CD4-positive, alpha-beta T cell treated with Interleukin-6 at 100 ng/mL for 8 hours (primary cell): ENCODE data around the gene FGF14.

Source experiments
- DNase-seq: peaks from one replicate; pipeline ENCODE4 v3.0.0-alpha.2; 2020; ENCODE audit warnings: mixed read lengths, low spot score

The FGF14 gene

DNA sequence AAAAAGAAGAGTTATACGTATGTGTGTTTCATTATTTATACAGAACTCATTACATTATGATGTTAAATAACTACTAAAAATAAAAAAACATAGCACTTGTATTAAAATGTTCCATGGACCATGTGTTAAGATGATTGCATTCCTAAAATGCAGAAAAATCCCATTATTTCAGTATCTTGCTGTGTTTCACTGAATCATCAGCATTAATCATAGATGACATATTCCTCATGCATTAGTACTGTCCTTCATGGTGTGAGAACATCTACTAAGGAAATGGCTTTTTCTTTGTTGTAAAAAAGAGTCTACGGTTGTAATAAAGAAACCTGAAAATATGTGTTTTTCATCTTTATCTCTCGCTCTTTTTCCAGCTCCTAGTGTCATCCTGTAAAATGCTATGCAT is 416.5 kb downstream of the FGF14 start:
- no peak for DNase-seq

DNA sequence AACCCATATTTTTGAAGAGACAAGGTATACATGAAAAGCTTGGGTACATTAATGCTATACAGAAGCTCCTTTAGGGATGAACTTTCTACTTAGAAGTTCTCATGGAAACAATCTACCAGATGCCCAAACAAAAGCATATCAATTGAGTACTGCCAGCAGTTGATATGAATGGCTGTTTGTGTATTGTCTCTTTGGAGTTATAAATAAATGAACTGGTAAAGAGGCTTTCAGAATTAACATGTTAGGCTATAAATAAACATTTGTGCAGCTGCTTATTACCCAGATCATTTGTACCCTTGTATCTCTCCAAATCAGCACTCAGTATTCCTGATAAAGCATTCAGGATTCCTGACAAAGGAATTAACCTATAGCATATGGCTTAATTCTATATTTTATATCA is 418.9 kb downstream of the FGF14 start:
- DNase-seq: no peak

DNA sequence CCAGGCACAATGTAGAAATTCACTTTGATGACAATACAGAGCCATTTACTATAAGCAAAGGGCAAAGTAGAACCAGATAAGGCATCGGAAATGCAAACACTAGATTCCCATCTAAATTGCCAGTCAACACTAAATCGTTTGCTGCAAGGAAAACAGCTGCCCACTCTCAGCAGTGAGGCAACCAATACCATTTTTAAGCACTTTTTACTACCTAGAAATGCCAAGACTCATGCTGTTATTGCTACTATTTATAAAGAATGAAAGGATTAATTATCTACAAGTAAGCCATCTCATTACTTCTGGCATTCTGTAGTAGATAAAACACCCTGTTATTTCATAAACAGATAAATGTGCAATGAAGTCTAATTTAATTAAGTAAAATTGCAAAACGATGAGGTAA is 422.0 kb downstream of the FGF14 start:
- DNase-seq: no peak

DNA sequence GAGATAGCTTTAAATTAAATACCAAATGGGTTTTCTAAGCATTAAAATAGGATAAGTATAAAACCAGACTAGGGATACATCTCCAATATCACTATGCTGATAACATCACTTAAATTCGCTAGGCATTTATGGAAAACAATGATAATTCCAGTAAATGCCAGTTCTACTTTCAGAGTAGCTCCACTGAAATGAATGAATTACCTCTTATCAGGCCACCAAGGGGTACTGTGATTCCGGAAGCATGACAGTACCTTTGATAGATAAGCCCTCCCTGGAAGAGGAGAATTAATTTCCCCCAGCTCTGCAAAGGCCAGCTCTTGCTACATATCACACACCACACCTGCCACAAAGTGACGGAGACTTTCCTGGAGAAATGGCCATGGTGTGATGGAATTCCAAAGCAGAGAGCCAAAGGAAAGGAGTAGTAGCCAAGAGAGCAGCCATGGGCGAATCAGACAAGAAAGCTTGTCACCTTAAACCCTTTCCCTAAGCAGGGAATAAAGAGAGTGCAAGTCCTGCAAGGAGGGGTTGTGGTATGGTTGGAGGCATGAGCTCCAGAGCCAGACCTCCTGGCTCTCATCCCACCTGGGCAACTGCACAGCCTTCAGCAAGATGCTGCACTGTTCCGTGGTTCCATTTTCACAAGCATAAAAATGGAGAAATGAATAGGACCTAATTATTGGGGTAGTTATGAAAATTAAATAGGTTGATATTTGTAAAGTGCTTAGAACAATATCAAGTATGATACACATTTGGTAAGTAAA is 423.1 kb downstream of the FGF14 start:
- no peak for DNase-seq

DNA sequence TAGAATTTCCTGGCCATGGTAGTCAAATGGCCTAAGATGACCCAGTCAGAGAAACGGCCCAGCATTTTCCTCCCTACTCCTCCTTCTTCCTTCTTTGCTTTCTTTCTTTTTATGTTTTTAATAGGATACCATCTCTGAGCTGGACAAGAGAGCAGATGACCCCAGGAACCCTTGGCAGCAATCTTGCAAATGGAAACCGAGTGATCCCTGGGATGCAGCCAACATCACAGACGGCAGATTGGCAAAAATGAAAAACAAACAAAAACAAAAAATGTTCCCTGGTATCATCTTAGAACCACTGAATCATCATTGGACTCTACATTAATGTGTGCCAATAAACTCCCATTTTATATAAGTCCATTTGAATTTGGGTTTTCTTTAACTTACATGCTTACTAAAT is 424.4 kb downstream of the FGF14 start:
- DNase-seq: no peak

DNA sequence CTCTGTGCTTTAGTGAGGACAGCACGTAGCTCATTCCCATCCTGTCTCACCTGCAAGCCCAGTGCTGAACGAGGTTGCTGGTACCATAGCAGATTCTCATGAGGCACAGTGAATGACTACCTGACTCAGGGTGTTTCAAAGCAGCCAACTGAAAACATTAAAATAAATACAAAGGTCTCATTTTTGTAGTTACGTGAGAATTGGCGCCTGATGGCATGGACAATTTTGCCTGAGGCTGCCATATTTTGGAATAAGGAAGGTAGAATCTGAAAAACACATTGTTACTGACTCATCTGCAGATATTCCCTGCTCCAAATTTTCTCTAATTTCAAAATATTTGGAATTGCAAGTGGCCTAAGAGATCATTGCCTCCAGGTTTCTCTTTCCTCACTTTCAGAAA is 429.7 kb downstream of the FGF14 start:
- DNase-seq: no peak

DNA sequence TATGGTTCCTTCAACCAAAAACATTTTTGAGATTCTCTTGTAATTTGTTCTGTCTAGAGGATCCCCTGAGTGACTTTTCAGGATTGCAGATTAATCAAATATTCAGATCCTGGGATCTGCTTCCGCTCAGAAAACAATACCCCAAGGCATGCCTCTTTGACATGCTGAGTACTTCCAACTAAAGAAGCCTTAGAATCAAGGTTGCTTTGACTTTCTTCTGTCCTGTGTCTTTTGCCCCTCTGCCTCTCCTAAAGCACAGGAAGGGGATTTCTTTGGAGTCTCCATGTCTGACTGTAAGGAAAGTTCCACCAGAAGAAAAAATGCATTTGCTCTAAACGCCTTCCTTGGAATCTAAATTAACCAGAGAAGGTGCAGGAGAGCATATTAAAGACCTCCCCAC is 431.5 kb downstream of the FGF14 start:
- no peak for DNase-seq

DNA sequence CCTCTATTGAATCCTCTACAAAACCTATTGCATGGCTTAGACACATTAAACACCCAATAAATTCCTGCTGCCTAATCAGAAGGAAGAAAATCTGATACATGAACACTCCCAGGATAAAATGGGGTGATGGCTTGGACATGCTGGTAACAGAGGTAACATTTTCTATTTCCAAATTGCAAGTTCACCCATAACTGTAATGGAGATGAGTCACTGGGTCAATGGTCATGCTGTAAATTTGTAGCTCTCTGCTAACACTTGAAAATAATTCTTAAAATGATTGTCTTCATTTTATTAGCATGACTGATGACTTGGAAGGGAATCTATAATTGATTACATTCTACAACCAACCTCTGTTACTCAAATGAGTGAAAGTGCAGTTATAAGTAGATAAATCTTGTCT is 434.1 kb downstream of the FGF14 start:
- DNase-seq: no peak

DNA sequence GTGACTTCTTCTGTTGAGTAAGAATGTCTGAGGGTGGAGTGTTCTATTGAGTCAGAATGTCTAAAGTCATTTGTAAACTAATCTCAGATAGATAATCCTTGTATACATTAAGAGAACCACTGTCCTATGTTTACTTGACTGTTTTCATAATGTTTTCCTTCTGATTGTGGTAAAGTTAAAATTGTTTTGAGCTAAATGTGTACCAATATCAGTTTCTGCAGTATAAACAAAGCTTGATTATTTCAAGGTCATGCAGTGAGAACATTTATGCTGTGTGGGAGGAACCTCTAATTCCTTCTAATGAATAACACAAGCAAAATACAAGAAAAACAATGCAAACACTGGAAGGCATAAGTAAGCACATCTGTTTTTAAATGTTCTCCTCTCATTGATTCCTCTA is 434.6 kb downstream of the FGF14 start:
- DNase-seq: no peak

DNA sequence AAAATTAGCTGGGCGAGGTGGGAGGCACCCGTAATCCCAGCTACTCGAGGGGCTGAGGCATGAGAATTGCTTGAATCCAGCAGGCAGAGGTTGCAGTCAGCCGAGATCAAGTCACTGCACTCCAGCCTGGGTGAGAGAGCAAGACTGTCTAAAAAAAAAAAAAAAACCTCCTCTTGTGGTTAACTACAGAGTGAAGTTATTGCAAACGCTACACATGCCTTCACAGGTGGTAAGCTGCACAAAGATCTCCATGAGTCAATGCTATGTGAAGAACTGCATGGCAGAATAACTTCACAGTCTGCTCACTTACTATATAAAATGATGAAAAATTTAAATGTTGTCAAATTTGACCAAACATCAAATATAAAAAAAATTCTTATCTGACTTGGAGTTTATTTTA is 436.8 kb downstream of the FGF14 start:
- DNase-seq: no peak

DNA sequence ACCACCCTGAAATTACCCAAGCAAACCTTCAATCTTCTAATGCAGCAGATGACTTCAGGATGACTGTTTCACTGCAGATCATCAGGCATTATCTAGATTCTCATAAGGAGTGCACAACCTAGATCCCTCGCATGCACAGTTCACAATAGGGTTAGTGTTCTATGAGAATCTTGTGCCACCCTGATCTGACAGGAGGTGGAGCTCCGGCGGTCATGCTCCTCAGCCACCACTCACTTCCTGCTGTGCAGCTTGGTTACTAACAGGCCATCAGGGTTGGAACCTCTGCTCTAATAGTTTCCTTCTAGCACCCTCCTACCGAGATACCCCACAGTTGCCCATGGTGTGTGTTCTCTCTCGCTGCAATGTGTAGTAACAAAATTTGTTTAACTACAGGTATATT is 442.8 kb downstream of the FGF14 start:
- DNase-seq: no peak

DNA sequence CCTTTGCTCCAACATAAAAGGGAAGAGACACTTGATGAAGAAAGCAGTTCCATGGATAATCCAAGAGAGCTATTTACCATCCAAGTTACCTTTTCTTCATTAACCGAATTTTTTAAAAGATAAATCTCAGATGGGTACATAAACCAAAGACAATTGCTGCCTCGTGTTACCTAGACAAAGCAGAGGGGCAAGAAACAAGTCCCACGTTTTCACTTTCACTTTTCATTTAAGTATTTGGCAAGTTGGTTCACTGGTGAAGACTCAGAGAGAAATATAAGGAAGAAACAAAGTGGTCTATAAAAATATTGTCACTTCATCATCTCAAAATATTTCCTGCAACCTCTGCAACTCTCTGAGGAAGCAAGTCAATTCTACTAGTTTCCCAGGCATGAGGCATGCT is 446.1 kb downstream of the FGF14 start:
- no peak for DNase-seq

DNA sequence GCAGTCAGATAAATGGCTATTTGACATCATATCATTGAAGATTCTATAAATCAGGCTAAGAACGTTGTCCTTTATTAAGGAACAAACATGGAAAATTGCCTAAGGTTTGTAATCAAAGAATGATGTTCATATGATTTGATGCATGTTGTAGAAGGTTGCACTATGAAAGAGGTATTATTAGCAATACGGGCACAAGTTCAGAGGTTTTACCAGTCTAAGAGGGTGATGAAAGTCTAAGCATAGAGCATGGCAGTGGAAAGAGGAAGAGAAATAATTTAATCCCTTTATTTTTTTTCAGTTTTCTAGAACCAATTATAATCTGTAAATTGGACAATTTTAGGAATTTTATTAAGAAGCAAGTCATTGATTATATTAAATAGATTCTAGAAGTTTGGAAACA is 450.7 kb downstream of the FGF14 start:
- no peak for DNase-seq

DNA sequence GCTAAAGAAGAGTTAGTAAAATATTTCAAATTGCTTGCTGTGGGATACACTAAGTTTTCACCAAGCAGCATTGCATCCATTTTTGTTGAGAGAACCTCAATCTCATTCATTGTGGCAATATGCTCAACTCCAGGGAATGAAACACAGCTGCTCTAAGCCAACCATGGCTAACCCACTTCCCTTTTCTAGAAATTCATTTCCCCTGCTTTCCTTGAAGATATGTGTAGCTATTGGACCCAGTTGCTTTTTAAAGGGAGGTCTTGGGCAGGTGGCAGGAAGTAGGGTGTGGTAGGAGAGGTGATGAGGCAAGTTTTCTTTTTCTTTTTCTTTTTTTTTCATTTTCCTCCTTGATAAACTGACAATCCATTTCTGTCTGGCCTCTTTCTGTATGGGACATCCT is 452.2 kb downstream of the FGF14 start:
- DNase-seq: no peak

DNA sequence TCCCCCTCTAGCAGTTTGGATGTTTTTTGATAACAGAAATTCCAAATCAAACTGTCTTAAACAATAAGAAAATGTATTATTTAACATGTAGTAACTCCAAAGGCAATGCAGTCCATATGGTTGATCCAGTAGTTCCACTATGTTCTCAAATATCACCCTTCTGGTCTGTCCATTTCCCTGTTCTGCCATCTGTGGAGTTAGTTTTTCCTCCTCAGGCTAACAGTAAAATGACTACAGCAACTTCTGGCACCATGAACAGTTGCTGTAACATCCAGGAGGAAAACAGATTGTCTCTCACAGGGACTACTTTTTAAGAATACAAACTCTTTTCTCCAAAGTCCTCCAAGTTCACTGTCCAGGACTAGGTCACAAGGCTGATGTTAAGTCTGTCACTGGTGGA is 455.4 kb downstream of the FGF14 start:
- no peak for DNase-seq

DNA sequence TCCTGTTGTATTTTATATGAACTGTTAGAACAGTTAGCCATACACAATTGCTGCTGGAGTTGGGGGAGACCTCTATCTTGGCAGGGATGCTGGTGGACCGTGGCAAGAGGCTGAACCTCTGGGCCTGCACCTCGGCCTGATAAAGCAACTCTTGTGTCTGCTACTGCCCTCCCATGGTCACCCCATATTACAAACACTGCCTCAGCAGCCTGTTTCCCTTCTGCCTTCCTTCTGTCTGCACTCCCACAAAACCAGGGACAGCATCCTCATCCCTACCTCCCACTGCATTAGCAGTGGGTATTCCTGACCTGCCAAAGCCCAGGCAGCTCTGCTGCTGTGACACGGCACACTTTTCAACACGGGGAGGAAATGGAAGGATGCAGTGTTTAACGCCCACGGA is 456.4 kb downstream of the FGF14 start:
- DNase-seq: no peak

DNA sequence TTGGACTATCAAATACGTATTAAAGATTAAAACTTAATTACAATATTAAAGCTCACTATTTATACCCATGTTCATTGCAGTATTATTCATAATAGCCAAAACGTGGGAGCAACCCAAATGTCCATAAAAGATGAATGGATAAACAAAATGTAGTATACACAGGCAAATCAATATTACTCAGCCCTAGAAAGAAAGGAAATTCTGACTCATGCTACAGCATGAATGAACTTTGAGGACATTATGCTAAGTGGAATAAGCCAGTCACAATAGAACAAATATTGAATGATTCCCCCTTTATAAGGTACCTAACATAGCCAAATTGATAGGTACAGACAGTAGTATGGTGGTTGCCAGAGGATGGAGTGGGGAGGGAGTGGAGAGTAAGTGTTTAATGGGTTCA is 457.3 kb downstream of the FGF14 start:
- no peak for DNase-seq

DNA sequence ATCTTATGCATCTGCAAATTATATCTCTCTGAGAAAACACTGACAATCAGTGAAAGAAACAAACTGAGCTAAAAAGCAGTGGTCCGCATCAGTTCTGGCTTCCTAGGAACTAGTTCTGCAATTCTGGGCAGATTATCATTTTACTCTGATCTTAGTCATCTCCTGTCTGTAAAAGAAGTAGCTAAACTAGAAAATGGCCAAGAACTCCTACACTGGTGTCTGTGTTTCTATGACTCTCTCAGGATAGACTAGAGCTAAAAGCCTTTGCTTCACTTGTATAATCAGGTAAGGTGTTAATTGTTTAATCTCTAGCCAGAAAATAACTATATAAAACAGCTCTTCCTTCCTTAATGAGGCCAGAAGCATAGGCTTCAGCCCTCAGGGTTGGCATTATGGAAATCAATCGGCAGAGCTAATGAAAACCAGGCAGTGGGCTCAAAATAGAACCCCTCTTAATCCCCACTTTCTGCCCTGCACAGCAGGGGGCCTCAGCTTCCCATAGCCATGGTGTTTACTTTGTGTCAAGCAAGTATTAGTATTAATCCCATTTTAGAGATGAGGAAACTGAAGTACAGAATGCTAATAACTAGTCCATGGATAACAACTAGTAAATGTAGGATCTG is 459.2 kb downstream of the FGF14 start:
- DNase-seq: no peak

DNA sequence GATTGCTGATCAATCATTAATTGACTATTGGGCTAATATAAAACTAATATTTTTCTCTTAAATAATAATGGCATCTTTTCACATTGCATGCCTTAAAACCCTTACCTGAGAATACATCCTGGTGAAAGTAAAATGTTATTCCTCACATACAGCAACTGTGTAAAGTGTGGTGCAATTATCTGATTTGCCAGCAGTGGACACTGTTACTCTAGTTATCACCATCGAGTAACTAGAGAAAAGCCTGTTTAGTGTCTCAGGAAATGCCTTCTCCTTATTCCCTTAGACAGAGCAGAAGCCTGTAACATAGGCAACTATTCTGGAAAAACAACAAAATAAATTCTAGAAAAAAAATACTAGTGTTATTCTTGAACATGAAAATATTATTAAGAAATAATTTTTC is 459.8 kb downstream of the FGF14 start:
- no peak for DNase-seq

DNA sequence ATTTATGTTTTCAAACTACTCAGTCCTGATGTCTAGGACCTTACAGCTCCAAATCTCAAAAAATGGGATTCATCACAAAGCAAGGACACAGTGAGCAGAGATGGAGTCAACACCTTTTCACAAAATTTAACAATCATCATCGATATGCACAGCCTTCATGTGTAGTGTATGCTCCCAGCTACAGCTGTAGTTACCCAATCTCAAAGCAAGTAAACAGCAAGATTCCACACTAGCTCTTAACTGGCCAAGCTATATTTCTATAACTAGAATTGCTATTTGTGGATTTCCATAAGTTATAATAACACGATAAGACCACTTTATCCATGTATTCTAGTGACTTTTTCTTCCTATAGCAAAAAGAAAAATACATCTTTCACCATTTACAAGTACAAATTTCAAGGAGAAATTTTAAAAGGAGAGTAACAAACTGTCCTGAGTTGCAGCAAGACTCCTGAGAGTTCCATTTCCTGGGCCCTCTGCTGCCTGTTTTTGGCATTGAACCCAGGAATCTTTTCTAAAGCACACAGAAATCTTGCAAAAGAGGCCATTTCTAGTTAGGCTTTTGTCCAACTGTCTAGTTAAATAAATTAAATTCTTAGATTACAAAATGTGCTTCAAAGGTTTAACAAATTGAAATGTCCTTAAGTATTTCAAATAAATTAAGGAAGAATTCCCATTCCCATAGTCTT is 460.6 kb downstream of the FGF14 start:
- DNase-seq: no peak

DNA sequence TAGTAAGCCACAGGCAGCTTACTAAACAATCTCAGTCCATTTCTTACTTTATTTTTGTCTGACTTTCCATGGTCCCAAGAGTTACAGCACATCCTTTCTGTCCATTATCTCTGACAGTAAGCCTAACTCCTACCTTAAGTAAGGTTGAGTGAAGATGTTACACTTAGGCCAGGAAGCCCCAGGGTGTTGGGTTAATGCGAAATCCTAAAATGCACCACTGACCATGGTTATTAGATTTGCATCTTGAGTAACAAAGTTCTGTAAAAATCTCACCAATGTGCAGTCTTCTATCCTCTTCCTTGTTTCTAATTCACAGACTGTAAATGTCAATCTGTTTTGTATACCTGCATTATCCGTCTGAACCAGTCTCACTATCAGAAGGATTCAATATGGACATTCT is 462.5 kb downstream of the FGF14 start:
- no peak for DNase-seq

DNA sequence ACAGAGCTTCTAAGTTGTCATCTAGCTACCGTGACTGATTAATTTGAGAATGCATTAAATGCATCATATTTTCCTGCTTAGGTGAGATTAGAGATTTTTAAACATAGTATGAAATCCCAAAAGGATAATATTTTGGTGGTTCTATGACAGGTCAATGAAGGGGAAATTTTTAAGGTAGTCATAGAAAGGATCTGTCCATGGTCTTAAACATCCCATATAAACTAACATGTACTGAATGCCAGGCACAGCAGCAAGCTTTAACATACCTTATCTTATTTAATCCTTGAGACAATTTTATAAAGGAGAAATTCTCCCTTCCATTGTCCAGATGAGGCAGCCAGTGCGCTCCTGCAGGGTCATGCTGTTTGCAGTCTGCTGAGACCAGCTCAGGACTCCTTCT is 466.0 kb downstream of the FGF14 start:
- no peak for DNase-seq

DNA sequence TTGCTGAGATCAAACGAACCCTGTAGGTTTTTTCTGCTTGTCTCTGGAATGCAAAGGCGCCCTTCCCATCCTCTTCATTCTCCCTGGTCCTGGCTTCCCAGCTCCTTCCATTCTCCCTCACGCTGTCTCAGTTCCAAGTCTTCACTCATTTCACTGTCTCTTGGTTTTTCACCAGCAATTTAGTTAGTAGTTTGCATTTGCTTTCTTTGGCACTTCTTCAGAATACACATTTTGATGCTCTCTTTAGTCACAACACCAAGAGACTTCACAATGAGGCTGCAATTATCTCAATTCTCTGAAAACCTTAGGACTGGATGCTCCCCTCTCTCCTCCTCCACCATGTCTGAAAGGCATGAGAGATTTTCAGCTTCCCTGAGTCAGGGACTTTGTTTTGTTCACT is 470.7 kb downstream of the FGF14 start:
- DNase-seq: no peak

DNA sequence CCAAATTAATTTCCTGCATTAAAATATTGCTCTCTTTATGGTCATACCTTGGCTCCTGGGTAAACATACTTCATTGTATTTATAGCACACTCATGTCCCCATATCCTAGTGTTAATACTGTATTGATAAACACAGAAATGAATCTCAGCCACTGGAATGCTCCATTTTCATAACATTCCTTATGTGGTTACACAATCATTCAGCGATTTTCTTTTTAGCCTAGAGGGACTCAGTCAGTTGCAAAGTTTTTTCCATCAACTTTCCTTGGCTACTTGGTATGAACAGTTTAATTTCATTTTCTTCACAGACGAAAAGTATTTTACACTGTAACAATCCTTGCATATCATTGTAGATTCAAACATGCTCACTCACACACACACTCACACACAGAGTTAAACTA is 471.5 kb downstream of the FGF14 start:
- no peak for DNase-seq
